Subcutaneous abdominal adipose tissue (tissue), 5 donors: ENCODE data around the gene RELL1.

ENCODE experiments used
- H3K27ac ChIP-seq: one replicate; pipeline ENCODE4 v1.7.0; 2013; ENCODE audit warnings: low read depth, mild to moderate bottlenecking, inconsistent platforms, low read length, moderate library complexity
- H3K27me3 ChIP-seq, 5 donors: one replicate each; pipeline ENCODE4 v1.7.0; 2013; ENCODE audit warnings: low read length in 5 of 5, inconsistent platforms in 1 of 5; ENCODE audit not compliant: control insufficient read depth in 5 of 5, insufficient read depth in 4 of 5
- H3K36me3 ChIP-seq, 5 donors: one replicate each; pipeline ENCODE4 v1.7.0; 2013; ENCODE audit warnings: low read length in 5 of 5; ENCODE audit not compliant: control insufficient read depth in 5 of 5, insufficient read depth in 5 of 5
- H3K4me1 ChIP-seq, 5 donors: one replicate each; pipeline ENCODE4 v1.7.0; 2013; ENCODE audit warnings: low read length in 5 of 5, mild to moderate bottlenecking in 3 of 5, moderate library complexity in 1 of 5; ENCODE audit not compliant: control insufficient read depth in 5 of 5, insufficient read depth in 5 of 5
- H3K4me3 ChIP-seq, 5 donors: one replicate each; pipeline ENCODE4 v1.7.0; 2013; ENCODE audit warnings: low read length in 5 of 5, low read depth in 1 of 5
- H3K9ac ChIP-seq, 5 donors: one replicate each; pipeline ENCODE4 v1.7.0; 2013; ENCODE audit warnings: low read length in 5 of 5, mild to moderate bottlenecking in 4 of 5, moderate library complexity in 3 of 5
- H3K9me3 ChIP-seq, 5 donors: one replicate each; pipeline ENCODE4 v1.7.0; 2013; ENCODE audit warnings: low read length in 5 of 5; ENCODE audit not compliant: control insufficient read depth in 5 of 5
- donor health status: healthy.
- donor health status: healthy.
- donor health status: healthy.
- donor health status: healthy.
- donor health status: healthy.

The RELL1 gene

GRCh38 chr4:37723067-37723466, 36.9 kb upstream of the RELL1 start:
- H3K27ac ChIP-seq: no peak overlapping the region
- no peaks in the 10 kb centered on the region for H3K36me3 ChIP-seq
- H3K4me3 ChIP-seq: no peak overlapping the region
- no peaks in the 10 kb centered on the region for H3K27me3 ChIP-seq
- H3K9me3 ChIP-seq: no peaks in the 10 kb centered on the region
- H3K9ac ChIP-seq: no peak overlapping the region
- no peaks in the 10 kb centered on the region for H3K4me1 ChIP-seq

- Histone ChIP-seq H3K36me3 (no peaks in the 10 kb centered on the region), H3K4me1 (no peaks in the 10 kb centered on the region), H3K27ac (no peak overlapping the region), H3K4me3 (no peak overlapping the region), H3K27me3 (no peaks in the 10 kb centered on the region), H3K9ac (no peak overlapping the region), H3K9me3 (no peaks in the 10 kb centered on the region)
Observed at GRCh38 chr4:37721995-37722638, 35.9 kb upstream of the RELL1 start.

GRCh38 chr4:37719021-37719420, 32.8 kb upstream of the RELL1 start:
- no peak overlapping the region for H3K9ac ChIP-seq
- H3K4me3 ChIP-seq: no peak overlapping the region
- no peaks in the 10 kb centered on the region for H3K27me3 ChIP-seq

GRCh38 chr4:37717576-37717975, 31.4 kb upstream of the RELL1 start:
- Histone ChIP-seq H3K4me1 (no peaks in the 10 kb centered on the region), H3K27me3 (no peaks in the 10 kb centered on the region), H3K9me3 (no peaks in the 10 kb centered on the region), H3K27ac (no peak overlapping the region), H3K4me3 (no peak overlapping the region), H3K9ac (no peak overlapping the region), H3K36me3 (no peaks in the 10 kb centered on the region)

More at GRCh38 chr4:37719021-37719420, 32.8 kb upstream of the RELL1 start:
- Histone ChIP-seq H3K9me3 (no peaks in the 10 kb centered on the region), H3K4me1 (no peaks in the 10 kb centered on the region), H3K27ac (no peak overlapping the region), H3K36me3 (no peaks in the 10 kb centered on the region)

- no peaks in the 10 kb centered on the region for H3K27me3 ChIP-seq
- no peak overlapping the region for H3K4me3 ChIP-seq
- H3K9ac ChIP-seq: no peak overlapping the region
- H3K27ac ChIP-seq: no peak overlapping the region
- H3K9me3 ChIP-seq: no peaks in the 10 kb centered on the region
- H3K4me1 ChIP-seq: no peaks in the 10 kb centered on the region
- no peaks in the 10 kb centered on the region for H3K36me3 ChIP-seq
Observed at GRCh38 chr4:37715889-37716402, 29.8 kb upstream of the RELL1 start.

GRCh38 chr4:37710491-37710890, 24.3 kb upstream of the RELL1 start:
- no peaks in the 10 kb centered on the region for H3K4me1 ChIP-seq
- H3K9ac ChIP-seq: no peak overlapping the region
- no peak overlapping the region for H3K27ac ChIP-seq
- H3K9me3 ChIP-seq: no peaks in the 10 kb centered on the region
- H3K27me3 ChIP-seq: no peaks in the 10 kb centered on the region
- H3K36me3 ChIP-seq: no peaks in the 10 kb centered on the region
- H3K4me3 ChIP-seq: no peak overlapping the region

- Histone ChIP-seq H3K4me3 (no peak overlapping the region), H3K4me1 (no peaks in the 10 kb centered on the region), H3K9ac (no peak overlapping the region), H3K9me3 (no peaks in the 10 kb centered on the region), H3K27ac (no peak overlapping the region), H3K27me3 (no peaks in the 10 kb centered on the region), H3K36me3 (no peaks in the 10 kb centered on the region)
Observed at GRCh38 chr4:37706032-37706431, 19.9 kb upstream of the RELL1 start.

- H3K27me3 ChIP-seq: no peaks in the 10 kb centered on the region
Observed at GRCh38 chr4:37705571-37705970, 19.4 kb upstream of the RELL1 start.

GRCh38 chr4:37699868-37700481, 13.8 kb upstream of the RELL1 start:
- H3K27ac ChIP-seq: no peak overlapping the region
- H3K4me3 ChIP-seq: no peak overlapping the region
- H3K27me3 ChIP-seq: no peaks in the 10 kb centered on the region

More at GRCh38 chr4:37705571-37705970, 19.4 kb upstream of the RELL1 start:
- H3K4me3 ChIP-seq: no peak overlapping the region
- H3K27ac ChIP-seq: no peak overlapping the region
- no peaks in the 10 kb centered on the region for H3K9me3 ChIP-seq
- H3K9ac ChIP-seq: no peak overlapping the region
- no peaks in the 10 kb centered on the region for H3K4me1 ChIP-seq
- no peaks in the 10 kb centered on the region for H3K36me3 ChIP-seq

GRCh38 chr4:37697566-37697965, 11.4 kb upstream of the RELL1 start:
- no peak overlapping the region for H3K27ac ChIP-seq
- peaks cover 0 to under 1% (median 0%) of the 10 kb centered on the region in 5 donors for H3K4me1 ChIP-seq
- H3K36me3 ChIP-seq: no peaks in the 10 kb centered on the region
- H3K9me3 ChIP-seq: no peaks in the 10 kb centered on the region
- no peak overlapping the region for H3K9ac ChIP-seq
- no peak overlapping the region for H3K4me3 ChIP-seq
- no peaks in the 10 kb centered on the region for H3K27me3 ChIP-seq

More at GRCh38 chr4:37699868-37700481, 13.8 kb upstream of the RELL1 start:
- no peak overlapping the region for H3K9ac ChIP-seq
- H3K9me3 ChIP-seq: no peaks in the 10 kb centered on the region
- no peaks in the 10 kb centered on the region for H3K36me3 ChIP-seq
- H3K4me1 ChIP-seq: no peaks in the 10 kb centered on the region
